MM.1S (cell line): Measurements from ENCODE around the gene MMP21.

Source experiments
- DNase-seq: peaks from one replicate; pipeline ENCODE4 v3.0.0-alpha.2; 2015
- H2AFZ ChIP-seq: fragments of 300-600 bp; sonication (generic); 2 replicates; pipeline ENCODE4 v1.6.0; 2016; ENCODE audit warnings: antibody characterized with exemption, low read length
- H3F3A ChIP-seq: fragments of 300-600 bp; sonication (generic); 2 replicates; pipeline ENCODE4 v1.6.1; 2016; ENCODE audit warnings: mild to moderate bottlenecking, antibody characterized with exemption, low read length, moderate library complexity, mixed read lengths; ENCODE audit not compliant: insufficient read depth
- H3K27ac ChIP-seq: fragments of 300-600 bp; sonication (generic); 2 replicates; pipeline ENCODE4 v1.5.1; 2016; ENCODE audit warnings: mild to moderate bottlenecking, low read length
- H3K27me3 ChIP-seq: fragments of 300-600 bp; sonication (generic); replicated peaks from 2 replicates; pipeline ENCODE4 v1.6.0; 2016; ENCODE audit warnings: low read length; ENCODE audit not compliant: insufficient read depth
- H3K36me3 ChIP-seq: fragments of 300-600 bp; sonication (generic); replicated peaks from 2 replicates; pipeline ENCODE4 v1.6.1; 2016; ENCODE audit warnings: mild to moderate bottlenecking, low read length, mixed read lengths; ENCODE audit not compliant: insufficient read depth
- H3K4me1 ChIP-seq: fragments of 300-600 bp; sonication (generic); 2 replicates; pipeline ENCODE4 v1.6.1; 2016; ENCODE audit warnings: low read length, mixed read lengths
- H3K4me2 ChIP-seq: fragments of 300-600 bp; sonication (generic); 2 replicates; pipeline ENCODE4 v1.6.0; 2016; ENCODE audit warnings: low read depth, low read length
- H3K4me3 ChIP-seq: fragments of 300-600 bp; sonication (generic); 2 replicates; pipeline ENCODE4 v1.5.1; 2016; ENCODE audit warnings: low read length, mixed read lengths
- H3K79me2 ChIP-seq: fragments of 300-600 bp; sonication (generic); 2 replicates; pipeline ENCODE4 v1.6.1; 2016; ENCODE audit warnings: mixed run types, low read length, mixed read lengths
- H3K9ac ChIP-seq: fragments of 300-600 bp; sonication (generic); 2 replicates; pipeline ENCODE4 v1.6.1; 2016; ENCODE audit warnings: low read length, mixed read lengths
- H3K9me2 ChIP-seq: fragments of 300-600 bp; sonication (generic); replicated peaks from 2 replicates; pipeline ENCODE4 v1.6.1; 2016; ENCODE audit warnings: mild to moderate bottlenecking, low read length, mixed read lengths; ENCODE audit not compliant: insufficient read depth
- H3K9me3 ChIP-seq: fragments of 300-600 bp; sonication (generic); replicated peaks from 2 replicates; pipeline ENCODE4 v1.6.1; 2016; ENCODE audit warnings: mild to moderate bottlenecking, low read length, mixed read lengths; ENCODE audit not compliant: insufficient read depth
- H4K20me1 ChIP-seq: fragments of 300-600 bp; sonication (generic); 2 replicates; pipeline ENCODE4 v1.6.1; 2016; ENCODE audit warnings: mild to moderate bottlenecking, low read length, moderate library complexity, mixed read lengths; ENCODE audit not compliant: insufficient read depth
- EZH2 ChIP-seq: fragments of 300-600 bp; sonication (generic); optimal IDR thresholded peaks from 2 replicates; pipeline ENCODE3; 2017; ENCODE audit warnings: low read depth, mild to moderate bottlenecking, antibody characterized with exemption, low read length, mixed read lengths
- EZH2phosphoT487 ChIP-seq: fragments of 300-600 bp; sonication (generic); IDR thresholded peaks from 2 replicates; pipeline ENCODE4 v1.6.1; 2018; ENCODE audit warnings: antibody characterized with exemption, low read length
- TF ChIP-seq, protein P1 (sequence below): fragments of 300-600 bp; sonication (generic); IDR thresholded peaks from 2 replicates; pipeline ENCODE4 v1.5.1; 2016; ENCODE audit warnings: antibody characterized with exemption, low read length, mixed read lengths

MMP21 gene

DNA sequence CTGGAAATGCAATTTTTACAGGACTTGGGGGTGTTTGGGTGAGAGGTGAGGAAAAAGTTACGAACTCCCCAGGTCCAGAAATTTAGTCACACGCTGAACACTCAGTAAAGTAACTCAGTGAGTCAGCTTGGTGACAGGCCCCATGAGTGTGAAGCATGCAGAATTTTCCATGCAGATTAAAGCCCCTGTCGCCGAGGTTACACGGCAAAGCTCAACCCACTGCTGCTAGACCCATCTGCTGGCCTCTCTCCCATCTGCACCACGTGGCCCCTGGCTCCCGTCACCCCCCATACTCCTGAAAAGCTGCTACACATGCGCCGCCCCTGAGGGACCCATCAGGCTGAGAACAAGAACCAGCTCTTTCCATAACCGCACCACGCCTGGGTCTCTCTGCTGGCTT is 7.0 kb upstream of the MMP21 start:
- Histone ChIP-seq H3F3A (no peaks in the 10 kb centered on the region), H3K27ac (no peak overlapping the region), H3K36me3 (no peaks in the 10 kb centered on the region), H3K4me1 (peaks cover 6% of the 10 kb centered on the region), H2AFZ (no peak overlapping the region), H3K9me3 (no peaks in the 10 kb centered on the region), H3K4me3 (no peak overlapping the region), H3K79me2 (no peaks in the 10 kb centered on the region), H3K4me2 (no peak overlapping the region), H3K9me2 (no peaks in the 10 kb centered on the region), H3K27me3 (no peaks in the 10 kb centered on the region), H3K9ac (no peak overlapping the region), H4K20me1 (no peaks in the 10 kb centered on the region)
- no peak for DNase-seq
- TF ChIP-seq, protein P1, sequence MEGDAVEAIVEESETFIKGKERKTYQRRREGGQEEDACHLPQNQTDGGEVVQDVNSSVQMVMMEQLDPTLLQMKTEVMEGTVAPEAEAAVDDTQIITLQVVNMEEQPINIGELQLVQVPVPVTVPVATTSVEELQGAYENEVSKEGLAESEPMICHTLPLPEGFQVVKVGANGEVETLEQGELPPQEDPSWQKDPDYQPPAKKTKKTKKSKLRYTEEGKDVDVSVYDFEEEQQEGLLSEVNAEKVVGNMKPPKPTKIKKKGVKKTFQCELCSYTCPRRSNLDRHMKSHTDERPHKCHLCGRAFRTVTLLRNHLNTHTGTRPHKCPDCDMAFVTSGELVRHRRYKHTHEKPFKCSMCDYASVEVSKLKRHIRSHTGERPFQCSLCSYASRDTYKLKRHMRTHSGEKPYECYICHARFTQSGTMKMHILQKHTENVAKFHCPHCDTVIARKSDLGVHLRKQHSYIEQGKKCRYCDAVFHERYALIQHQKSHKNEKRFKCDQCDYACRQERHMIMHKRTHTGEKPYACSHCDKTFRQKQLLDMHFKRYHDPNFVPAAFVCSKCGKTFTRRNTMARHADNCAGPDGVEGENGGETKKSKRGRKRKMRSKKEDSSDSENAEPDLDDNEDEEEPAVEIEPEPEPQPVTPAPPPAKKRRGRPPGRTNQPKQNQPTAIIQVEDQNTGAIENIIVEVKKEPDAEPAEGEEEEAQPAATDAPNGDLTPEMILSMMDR = no peak
- TF ChIP-seq EZH2phosphoT487 (no peak), EZH2 (no peak)

DNA sequence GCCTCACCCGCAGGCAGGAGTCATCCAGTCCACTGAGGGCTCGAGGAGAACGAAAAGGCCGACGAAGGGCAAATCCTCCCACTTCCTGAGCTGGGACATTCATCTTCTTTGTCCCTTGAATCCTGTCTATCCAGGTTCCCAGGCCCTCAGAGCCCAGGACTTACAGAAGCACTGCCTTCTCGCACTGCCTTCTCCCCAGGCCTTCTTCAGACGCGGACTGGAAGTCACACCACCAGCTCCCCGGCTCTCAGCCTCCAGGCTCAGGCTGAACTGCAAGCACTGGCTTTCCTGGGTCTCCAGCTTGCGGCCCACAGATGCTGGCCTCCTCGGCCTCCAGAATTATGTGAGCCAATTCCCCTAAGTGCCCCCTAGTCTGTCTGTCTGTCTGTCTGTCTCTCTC is 6.4 kb upstream of the MMP21 start:
- H3K4me3 ChIP-seq = no peak overlapping the region
- no peaks in the 10 kb centered on the region for H3F3A ChIP-seq
- H4K20me1 ChIP-seq = no peaks in the 10 kb centered on the region
- no peak for TF ChIP-seq EZH2
- H3K36me3 ChIP-seq = no peaks in the 10 kb centered on the region
- no peak overlapping the region for H3K27ac ChIP-seq
- no peak overlapping the region for H2AFZ ChIP-seq
- H3K4me1 ChIP-seq = peaks cover 5% of the 10 kb centered on the region; the same call in 1 of the 2 replicates
- H3K4me2 ChIP-seq = no peak overlapping the region
- no peak overlapping the region for H3K9ac ChIP-seq
- H3K9me3 ChIP-seq = no peaks in the 10 kb centered on the region
- no peak for DNase-seq
- no peaks in the 10 kb centered on the region for H3K27me3 ChIP-seq
- H3K79me2 ChIP-seq = no peaks in the 10 kb centered on the region
- no peaks in the 10 kb centered on the region for H3K9me2 ChIP-seq

DNA sequence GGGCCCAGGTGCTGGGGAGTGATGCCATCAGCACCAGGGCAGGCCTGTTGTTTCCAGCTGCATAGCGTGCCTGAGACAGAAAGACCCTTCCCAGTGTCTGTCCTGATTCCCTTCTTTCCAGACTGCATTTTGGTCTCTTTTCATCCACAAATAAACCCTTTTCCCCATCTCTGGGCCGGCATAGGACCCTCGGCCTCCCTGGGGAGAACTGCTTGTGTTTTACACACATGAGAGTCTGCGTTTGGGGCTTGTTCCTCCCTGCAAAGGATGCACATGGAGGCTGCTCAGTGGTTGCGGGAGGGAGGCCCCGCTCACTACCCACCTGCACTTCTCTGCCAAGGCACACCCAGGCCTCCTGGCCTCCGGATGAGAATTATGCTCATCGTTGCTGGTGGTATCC is 5.8 kb upstream of the MMP21 start:
- Histone ChIP-seq H4K20me1 (no peaks in the 10 kb centered on the region), H3K4me3 (no peak overlapping the region)

More for the DNA sequence above, 5.8 kb upstream of the MMP21 start:
- no peak overlapping the region for H3K4me2 ChIP-seq
- H2AFZ ChIP-seq = no peak overlapping the region
- peaks cover 5% of the 10 kb centered on the region; the same call in 1 of the 2 replicates for H3K4me1 ChIP-seq
- no peaks in the 10 kb centered on the region for H3K79me2 ChIP-seq
- no peak overlapping the region for H3K27ac ChIP-seq
- H3K36me3 ChIP-seq = no peaks in the 10 kb centered on the region
- no peak for DNase-seq
- no peaks in the 10 kb centered on the region for H3K9me3 ChIP-seq
- TF ChIP-seq, protein P1 = no peak
- TF ChIP-seq EZH2 = no peak
- no peak for TF ChIP-seq EZH2phosphoT487
- no peaks in the 10 kb centered on the region for H3K9me2 ChIP-seq
- no peaks in the 10 kb centered on the region for H3K27me3 ChIP-seq
- H3K9ac ChIP-seq = no peak overlapping the region
- no peaks in the 10 kb centered on the region for H3F3A ChIP-seq
